ENCODE results near the gene KIF14. TPM values are rescaled to one million over a fixed set of nuclear protein-coding genes. Genes with fewer than 3 reads are reported as not detected.

The KIF14 gene, protein sequence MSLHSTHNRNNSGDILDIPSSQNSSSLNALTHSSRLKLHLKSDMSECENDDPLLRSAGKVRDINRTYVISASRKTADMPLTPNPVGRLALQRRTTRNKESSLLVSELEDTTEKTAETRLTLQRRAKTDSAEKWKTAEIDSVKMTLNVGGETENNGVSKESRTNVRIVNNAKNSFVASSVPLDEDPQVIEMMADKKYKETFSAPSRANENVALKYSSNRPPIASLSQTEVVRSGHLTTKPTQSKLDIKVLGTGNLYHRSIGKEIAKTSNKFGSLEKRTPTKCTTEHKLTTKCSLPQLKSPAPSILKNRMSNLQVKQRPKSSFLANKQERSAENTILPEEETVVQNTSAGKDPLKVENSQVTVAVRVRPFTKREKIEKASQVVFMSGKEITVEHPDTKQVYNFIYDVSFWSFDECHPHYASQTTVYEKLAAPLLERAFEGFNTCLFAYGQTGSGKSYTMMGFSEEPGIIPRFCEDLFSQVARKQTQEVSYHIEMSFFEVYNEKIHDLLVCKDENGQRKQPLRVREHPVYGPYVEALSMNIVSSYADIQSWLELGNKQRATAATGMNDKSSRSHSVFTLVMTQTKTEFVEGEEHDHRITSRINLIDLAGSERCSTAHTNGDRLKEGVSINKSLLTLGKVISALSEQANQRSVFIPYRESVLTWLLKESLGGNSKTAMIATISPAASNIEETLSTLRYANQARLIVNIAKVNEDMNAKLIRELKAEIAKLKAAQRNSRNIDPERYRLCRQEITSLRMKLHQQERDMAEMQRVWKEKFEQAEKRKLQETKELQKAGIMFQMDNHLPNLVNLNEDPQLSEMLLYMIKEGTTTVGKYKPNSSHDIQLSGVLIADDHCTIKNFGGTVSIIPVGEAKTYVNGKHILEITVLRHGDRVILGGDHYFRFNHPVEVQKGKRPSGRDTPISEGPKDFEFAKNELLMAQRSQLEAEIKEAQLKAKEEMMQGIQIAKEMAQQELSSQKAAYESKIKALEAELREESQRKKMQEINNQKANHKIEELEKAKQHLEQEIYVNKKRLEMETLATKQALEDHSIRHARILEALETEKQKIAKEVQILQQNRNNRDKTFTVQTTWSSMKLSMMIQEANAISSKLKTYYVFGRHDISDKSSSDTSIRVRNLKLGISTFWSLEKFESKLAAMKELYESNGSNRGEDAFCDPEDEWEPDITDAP (N-terminal part only)
- total RNA-seq, result 0.27 and 0.38 TPM in 2 replicates

DNA sequence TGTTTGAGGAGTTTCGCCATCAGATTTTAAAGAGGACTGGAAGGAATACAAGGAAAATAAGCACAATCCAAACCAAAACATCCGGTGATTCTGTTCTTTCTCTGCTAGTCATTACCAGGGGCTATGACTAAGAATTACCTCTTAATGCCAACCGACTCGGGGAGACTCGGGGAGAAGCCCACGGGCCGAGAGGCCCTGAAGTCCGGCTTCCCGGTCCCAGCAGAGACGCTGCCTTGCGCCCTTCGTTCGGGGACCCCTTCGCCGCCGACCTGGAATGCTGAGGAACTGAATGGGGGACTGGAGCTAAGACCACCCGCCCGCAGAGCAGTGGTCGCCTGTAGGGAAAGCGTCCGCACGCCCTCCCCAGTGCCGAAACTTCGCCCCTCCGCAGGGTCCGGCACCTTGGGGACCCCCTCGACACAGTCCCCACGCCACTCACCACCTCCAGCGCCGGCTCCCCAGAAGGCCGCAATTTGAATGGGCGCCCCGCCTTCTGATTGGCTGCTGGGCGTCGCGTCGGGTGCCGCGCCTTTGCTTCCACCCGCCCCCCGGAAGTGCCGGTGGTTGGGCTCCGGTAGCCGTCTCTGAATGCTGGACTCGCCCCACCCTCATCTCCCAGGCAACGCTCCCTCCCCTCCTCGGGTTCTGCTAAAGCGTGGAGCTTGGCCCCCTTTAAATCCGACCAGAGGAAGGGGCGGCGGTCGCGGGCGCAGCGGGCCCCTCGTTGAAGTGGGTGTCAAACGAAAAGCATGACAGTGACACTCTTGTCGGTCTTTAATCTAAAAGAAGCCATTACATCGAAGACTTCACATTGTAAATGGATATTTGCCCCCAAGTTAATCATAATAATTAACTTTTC lies at the start of gene KIF14:
Gene KIF14, minus strand, starts transcription at position 479 of the 859 bp plus-strand sequence. CDS start 2,028 bp downstream, outside the sequence.
- intact Hi-C loops (cut with micrococcal nuclease), result loop anchor here (1.0 to 10.0 kb wide), 7 partner anchors 8 to 492 kb away; partner anchors contain the start of genes CACNA1S and ZNF281
- H3K4me1 Mint-ChIP-seq, result peaks cover 11% of the 10 kb centered on the region
- peak within 1 kb of the TSS; percentile 88 for H3K27ac Mint-ChIP-seq
- H3K27me3 Mint-ChIP-seq, result no peaks in the 10 kb centered on the region
- peak within 1 kb of the TSS; percentile 94 for H3K4me3 Mint-ChIP-seq
- ChIA-PET CTCF (interaction anchor here (0.5 to 5.7 kb wide), 4 partner anchors 62 to 186 kb away, joined by 3 to 135 read pairs (median 20); no protein-coding TSS in a partner anchor), POLR2A (interaction anchor here (1.4 kb wide), 1 partner anchor 49 kb away, joined by 12 read pairs; the partner anchor contains the start of gene DDX59)
- TF ChIP-seq, protein P1, sequence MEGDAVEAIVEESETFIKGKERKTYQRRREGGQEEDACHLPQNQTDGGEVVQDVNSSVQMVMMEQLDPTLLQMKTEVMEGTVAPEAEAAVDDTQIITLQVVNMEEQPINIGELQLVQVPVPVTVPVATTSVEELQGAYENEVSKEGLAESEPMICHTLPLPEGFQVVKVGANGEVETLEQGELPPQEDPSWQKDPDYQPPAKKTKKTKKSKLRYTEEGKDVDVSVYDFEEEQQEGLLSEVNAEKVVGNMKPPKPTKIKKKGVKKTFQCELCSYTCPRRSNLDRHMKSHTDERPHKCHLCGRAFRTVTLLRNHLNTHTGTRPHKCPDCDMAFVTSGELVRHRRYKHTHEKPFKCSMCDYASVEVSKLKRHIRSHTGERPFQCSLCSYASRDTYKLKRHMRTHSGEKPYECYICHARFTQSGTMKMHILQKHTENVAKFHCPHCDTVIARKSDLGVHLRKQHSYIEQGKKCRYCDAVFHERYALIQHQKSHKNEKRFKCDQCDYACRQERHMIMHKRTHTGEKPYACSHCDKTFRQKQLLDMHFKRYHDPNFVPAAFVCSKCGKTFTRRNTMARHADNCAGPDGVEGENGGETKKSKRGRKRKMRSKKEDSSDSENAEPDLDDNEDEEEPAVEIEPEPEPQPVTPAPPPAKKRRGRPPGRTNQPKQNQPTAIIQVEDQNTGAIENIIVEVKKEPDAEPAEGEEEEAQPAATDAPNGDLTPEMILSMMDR (IDR thresholded peaks at IDR 0.05), result no peak
- peak; percentile 85 for DNase-seq
- H3K36me3 Mint-ChIP-seq (ENCODE audit: low read depth), result peaks cover 5% of the 10 kb centered on the region
- H3K9me3 Mint-ChIP-seq, result no peaks in the 10 kb centered on the region
- ATAC-seq (ENCODE audit: low read depth), result peak; percentile 99

DNA sequence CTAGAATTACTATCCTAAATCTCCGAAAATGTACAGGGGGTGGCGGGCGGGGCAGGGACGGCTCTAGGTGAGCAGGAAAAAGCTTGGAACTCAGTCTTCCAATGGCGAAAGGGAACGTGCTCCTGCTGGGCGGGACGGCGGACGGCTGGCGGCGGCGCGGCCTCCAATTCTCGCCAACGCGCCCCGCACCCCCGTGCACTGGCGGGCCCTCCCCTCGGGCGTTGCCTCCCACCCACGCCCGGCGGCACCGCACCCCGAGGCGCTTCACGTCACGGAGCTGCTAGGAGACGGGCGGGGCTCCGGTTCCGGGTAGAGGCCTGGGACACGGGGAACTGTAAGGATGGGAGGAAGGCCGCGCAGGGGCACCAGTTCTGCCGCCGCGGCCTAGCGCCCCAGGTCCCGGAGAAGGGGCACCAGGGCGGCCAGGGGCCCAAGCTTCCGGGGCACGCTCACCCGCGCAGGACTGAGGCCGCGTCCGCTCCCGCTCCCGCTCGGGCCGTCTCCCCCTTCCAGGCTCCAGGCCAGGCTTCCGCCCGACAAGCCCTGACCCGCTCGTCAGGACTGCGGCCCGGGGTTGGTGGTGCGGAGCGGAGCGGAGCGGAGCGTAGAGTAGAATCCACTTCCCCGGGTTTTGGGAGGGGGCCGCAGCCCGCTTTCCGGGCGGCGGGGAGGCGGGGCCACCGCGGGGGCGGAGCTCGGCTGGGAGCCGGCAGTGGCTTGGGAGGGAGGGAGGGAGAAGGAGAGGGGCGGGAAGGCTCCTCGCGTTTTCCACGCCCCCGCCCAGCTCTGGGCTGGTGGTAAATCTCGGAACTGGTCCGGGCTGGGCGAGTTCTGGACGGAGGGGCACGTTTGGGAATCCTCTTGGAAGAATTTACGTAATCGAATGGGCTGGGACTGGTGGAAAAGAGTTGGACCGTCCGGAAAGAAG lies 49.0 kb upstream of the KIF14 start, which contains the start of gene DDX59:
Gene DDX59, minus strand, starts transcription at position 594 of the 928 bp plus-strand sequence. CDS start 3,167 bp downstream, outside the sequence.
- peak within 1 kb of the TSS; percentile 97 for H3K4me3 Mint-ChIP-seq
- H3K36me3 Mint-ChIP-seq (ENCODE audit: low read depth), result peaks cover 28% of the 10 kb centered on the region
- intact Hi-C loops (cut with micrococcal nuclease), result loop anchor here (1.0 to 2.0 kb wide), 6 partner anchors 41 to 348 kb away; partner anchors contain the start of genes CAMSAP2, KIF14 and ZNF281
- peaks cover 30% of the 10 kb centered on the region for H3K4me1 Mint-ChIP-seq
- TF ChIP-seq, protein P1 (IDR thresholded peaks at IDR 0.05), result no peak
- peak; percentile 84 for ATAC-seq (ENCODE audit: low read depth)
- no peaks in the 10 kb centered on the region for H3K9me3 Mint-ChIP-seq
- peak; percentile 87 for DNase-seq
- ChIA-PET POLR2A (interaction anchor here (0.5 to 2.5 kb wide), 22 partner anchors 10 to 516 kb away, joined by 3 to 20 read pairs (median 6); partner anchors contain the start of genes CAMSAP2 and KIF14), CTCF (interaction anchor here (0.9 to 3.7 kb wide), 6 partner anchors 46 to 302 kb away, joined by 3 to 25 read pairs (median 3); no protein-coding TSS in a partner anchor)
- H3K27me3 Mint-ChIP-seq, result no peaks in the 10 kb centered on the region
- H3K27ac Mint-ChIP-seq, result peak within 1 kb of the TSS; percentile 96

DNA sequence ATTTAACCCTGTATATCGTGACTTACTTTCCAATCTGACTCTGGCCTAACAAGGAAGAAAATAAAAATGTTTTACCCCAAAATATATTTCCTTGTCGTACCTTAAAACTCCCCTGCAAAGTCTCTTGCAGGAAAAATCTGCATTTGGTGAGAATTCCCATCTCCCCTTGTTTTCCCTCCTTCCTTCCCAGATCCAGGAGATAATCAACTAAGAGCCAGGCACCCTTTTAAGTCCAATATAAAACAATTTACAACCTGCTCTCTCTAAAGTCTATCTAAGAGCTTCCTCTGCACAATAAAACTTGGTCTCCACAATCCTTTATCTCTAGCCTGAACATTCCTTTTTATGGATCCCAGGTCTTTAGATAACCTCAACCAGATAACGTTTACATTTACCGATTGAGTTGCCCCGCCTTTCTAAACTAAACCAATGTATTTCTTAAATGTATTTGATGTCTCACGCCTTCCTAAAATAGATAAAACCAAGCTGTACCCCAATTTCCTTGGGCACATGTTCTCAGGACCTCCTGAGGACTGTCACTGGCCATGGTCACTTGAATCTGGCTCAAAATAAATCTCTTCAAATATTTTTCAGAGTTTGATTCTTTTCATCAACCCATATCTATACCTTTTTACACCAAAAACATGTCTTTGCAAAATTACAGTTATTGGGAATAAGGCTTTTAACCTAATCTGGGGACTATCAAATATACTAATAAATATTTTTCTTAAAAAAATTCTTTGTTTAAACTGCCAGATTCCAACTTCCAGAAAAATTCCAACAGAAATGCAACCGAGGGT lies 48.2 kb upstream of the KIF14 start:
- ChIA-PET CTCF (interaction anchor here (3.7 kb wide), 1 partner anchor 47 kb away, joined by 25 read pairs; no protein-coding TSS in a partner anchor), POLR2A (interaction anchor here (1.2 to 2.5 kb wide), 13 partner anchors 10 to 515 kb away, joined by 3 to 20 read pairs (median 7); partner anchors contain the start of genes CAMSAP2 and KIF14)
- Mint-ChIP-seq H3K36me3 (ENCODE audit: low read depth) (peaks cover 35% of the 10 kb centered on the region), H3K9me3 (no peaks in the 10 kb centered on the region), H3K4me3 (peak overlapping the region; percentile 97), H3K4me1 (peaks cover 38% of the 10 kb centered on the region), H3K27me3 (no peaks in the 10 kb centered on the region), H3K27ac (peak overlapping the region; percentile 72)
- intact Hi-C loops (cut with micrococcal nuclease), result loop anchor here (1.0 to 2.0 kb wide), 2 partner anchors 40 to 349 kb away; no protein-coding TSS in a partner anchor
- TF ChIP-seq, protein P1 (IDR thresholded peaks at IDR 0.05), result no peak
- ATAC-seq (ENCODE audit: low read depth) (no peak), DNase-seq (no peak)

Measured in activated B cell treated with CpG ODN at 0.5 μM for 24 hours (primary cell).